Retinal pigment epithelial cell (primary cell): Measurements from ENCODE around the gene CLDN18.

Source experiments
- DNase-seq: peaks from one replicate; pipeline ENCODE4 v3.0.0-alpha.2; 2010; ENCODE audit warnings: low read depth
- H3K4me3 ChIP-seq: 2 replicates; pipeline ENCODE4 v1.5.1; 2011; ENCODE audit warnings: mild to moderate bottlenecking, low read length, control low read depth, moderate library complexity
- CTCF ChIP-seq: conservative IDR thresholded peaks from 2 replicates; pipeline ENCODE4 v1.5.1; 2011; ENCODE audit warnings: low read depth, low read length, control low read depth, inconsistent platforms

The CLDN18 gene

GRCh38 chr3:138068046-138068445 is 58.1 kb downstream of the CLDN18 start:
- no peak overlapping the region for H3K4me3 ChIP-seq
- TF ChIP-seq CTCF, result no peak
- no peak for DNase-seq

GRCh38 chr3:138068579-138069174 is 58.7 kb downstream of the CLDN18 start:
- TF ChIP-seq CTCF, result peak; percentile 100
- peak; percentile 19 for DNase-seq
- no peak overlapping the region for H3K4me3 ChIP-seq

GRCh38 chr3:138070006-138070405 is 60.0 kb downstream of the CLDN18 start:
- no peak overlapping the region for H3K4me3 ChIP-seq
- no peak for TF ChIP-seq CTCF
- DNase-seq, result no peak

- no peak overlapping the region for H3K4me3 ChIP-seq
- DNase-seq, result peak; percentile 21
- peak; percentile 4 for TF ChIP-seq CTCF
Measured at GRCh38 chr3:138072796-138073195, 62.8 kb downstream of the CLDN18 start.

GRCh38 chr3:138078096-138078495 is 68.1 kb downstream of the CLDN18 start:
- TF ChIP-seq CTCF, result no peak
- H3K4me3 ChIP-seq, result no peak overlapping the region
- no peak for DNase-seq

GRCh38 chr3:138078901-138079344 is 69.0 kb downstream of the CLDN18 start:
- no peak for TF ChIP-seq CTCF
- H3K4me3 ChIP-seq, result no peak overlapping the region
- no peak for DNase-seq

GRCh38 chr3:138079901-138080300 is 69.9 kb downstream of the CLDN18 start:
- TF ChIP-seq CTCF, result no peak
- DNase-seq, result no peak
- H3K4me3 ChIP-seq, result no peak overlapping the region
